A673 (cell line): ENCODE results near the gene ABCC5.

ENCODE experiments used
- CTCF ChIP-seq: fragments of 300-800, 200-600 bp; sonication (generic); conservative IDR thresholded peaks from 2 replicates; pipeline ENCODE4 v1.5.1; 2017; ENCODE audit warnings: low read depth, mild to moderate bottlenecking, antibody characterized with exemption, low read length, moderate library complexity, mixed read lengths
- EZH2 ChIP-seq: fragments of 200-600 bp; sonication (generic); IDR thresholded peaks from 2 replicates; pipeline ENCODE4 v1.6.1; 2017; ENCODE audit warnings: borderline replicate concordance, low read depth, mild to moderate bottlenecking, mixed read lengths, antibody characterized with exemption, low read length; ENCODE audit not compliant: poor library complexity, severe bottlenecking

- TF ChIP-seq CTCF: no peak
- no peak for TF ChIP-seq EZH2
These were observed 79.9 kb downstream of the ABCC5 start for GRCh38 chr3:183937601-183938286.
